Vagina (tissue), 2 donors: ENCODE measurements around the gene KIR3DL1. TPM values are rescaled to one million over a fixed set of nuclear protein-coding genes. Genes with fewer than 3 reads are reported as not detected.
"Not testable (repeated sequence)": the region's sequence is repeated elsewhere in the genome, so short reads cannot be mapped to it uniquely, and the experiment has no call there.

Experiments used
- DNase-seq, 2 donors: peaks; one replicate each; pipeline ENCODE4 v3.0.0-alpha.2; 2017; ENCODE audit errors: extremely low spot score in 2 of 2
- H3K27ac ChIP-seq: fragments of 200-600 bp; sonication (generic); one replicate; pipeline ENCODE4 v1.5.1; 2019
- H3K27me3 ChIP-seq: fragments of 200-600 bp; sonication (generic); one replicate; pipeline ENCODE4 v1.5.1; 2019
- H3K36me3 ChIP-seq, 2 donors: fragments of 200-600 bp; sonication (generic); one replicate each; pipeline ENCODE4 v1.5.1; 2017 to 2019
- H3K4me1 ChIP-seq: fragments of 200-600 bp; sonication (generic); one replicate; pipeline ENCODE4 v1.5.1; 2019
- H3K4me3 ChIP-seq, 2 donors: fragments of 200-600 bp; sonication (generic); 1 replicate in 1 of 2; 2 replicates in 1 of 2; pipeline ENCODE4 v1.5.1; 2016 to 2019
- H3K9me3 ChIP-seq: fragments of 200-600 bp; sonication (generic); one replicate; pipeline ENCODE4 v1.5.1; 2019
- CTCF ChIP-seq, 3 experiments: fragments of 450-650 bp in 2 of 3; fragments of 200-600 bp in 1 of 3; sonication (generic) in 1 of 3; IDR thresholded peaks; one replicate each; pipeline ENCODE4 v1.5.1; 2017 to 2019; ENCODE audit warnings: antibody characterized with exemption in 3 of 3, mild to moderate bottlenecking in 2 of 3, moderate library complexity in 2 of 3
- POLR2A ChIP-seq, 2 donors: fragments of 450-650 bp; IDR thresholded peaks; one replicate each; pipeline ENCODE4 v1.6.1; 2017; ENCODE audit warnings: antibody characterized with exemption in 2 of 2, mild to moderate bottlenecking in 2 of 2, moderate library complexity in 2 of 2
- POLR2AphosphoS5 ChIP-seq, 2 donors: sonication (generic); formaldehyde crosslinking; IDR thresholded peaks; one replicate each; pipeline ENCODE4 v1.9.0; 2017; ENCODE audit warnings: antibody characterized with exemption in 2 of 2, mild to moderate bottlenecking in 2 of 2, low read depth in 1 of 2; ENCODE audit not compliant: insufficient read depth in 1 of 2
- intact Hi-C: fragments of 100-400 bp; cut with DNase I; formaldehyde crosslinking; loops from one replicate; pipeline ENCODE4 v1.15.1; 2023
- total RNA-seq: library from RNA; depleted of rRNA; stranded (reverse); fragments of >200 nt; gene quantifications from one replicate; pipeline ENCODE4 v1.2.3, GENCODE V29; 2016

Gene KIR3DL1
- total RNA-seq, 1 donor from 2014 or later, result not detected

GRCh38 chr19:54850930-54851329 lies 34.7 kb downstream of the KIR3DL1 start:
- no peak overlapping the region for H3K27ac ChIP-seq
- H3K4me1 ChIP-seq, result no peaks in the 10 kb centered on the region
- no peak overlapping the region for H3K4me3 ChIP-seq
- no peaks in the 10 kb centered on the region for H3K27me3 ChIP-seq
- intact Hi-C loops, result no loop called here
- no peak for TF ChIP-seq CTCF (IDR thresholded peaks at IDR 0.05)
- no peak for TF ChIP-seq POLR2A (IDR thresholded peaks at IDR 0.05)
- TF ChIP-seq POLR2AphosphoS5 (IDR thresholded peaks at IDR 0.05; ENCODE audit: insufficient read depth in 1 of 2, low read depth in 1 of 2), result no peak
- no peaks in the 10 kb centered on the region for H3K9me3 ChIP-seq
- DNase-seq, result no peak
- no peaks in the 10 kb centered on the region for H3K36me3 ChIP-seq

DNA sequence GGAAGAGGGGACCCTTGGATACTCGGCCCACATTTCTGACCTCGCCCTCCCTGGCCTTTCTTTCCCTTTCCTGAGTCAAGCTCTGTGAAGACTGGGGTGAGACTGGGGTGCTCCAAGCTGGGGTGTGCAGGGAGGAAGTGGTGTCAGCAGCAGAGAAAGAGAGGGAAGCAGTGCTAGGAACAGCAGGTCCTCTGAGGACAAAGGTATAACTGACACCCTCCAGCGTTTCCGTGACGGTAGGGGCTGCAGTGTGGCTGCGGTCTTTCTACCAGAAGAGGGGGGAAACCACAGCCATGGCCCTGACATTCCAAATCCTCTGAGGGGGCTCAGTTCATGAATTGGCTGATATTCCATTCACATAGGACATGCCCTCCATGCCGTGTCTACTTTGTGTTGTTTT lies 35.1 kb downstream of the KIR3DL1 start:
- DNase-seq, result no peak
- H3K4me1 ChIP-seq, result no peaks in the 10 kb centered on the region
- H3K27me3 ChIP-seq, result no peaks in the 10 kb centered on the region
- H3K27ac ChIP-seq, result no peak overlapping the region
- no peaks in the 10 kb centered on the region for H3K9me3 ChIP-seq
- H3K36me3 ChIP-seq, result no peaks in the 10 kb centered on the region
- no peak overlapping the region for H3K4me3 ChIP-seq
- TF ChIP-seq CTCF (IDR thresholded peaks at IDR 0.05), result no peak
- no peak for TF ChIP-seq POLR2A (IDR thresholded peaks at IDR 0.05)
- TF ChIP-seq POLR2AphosphoS5 (IDR thresholded peaks at IDR 0.05; ENCODE audit: insufficient read depth in 1 of 2, low read depth in 1 of 2), result no peak
- intact Hi-C loops, result no loop called here

- H3K27ac ChIP-seq, intact Hi-C loops, H3K27me3 ChIP-seq, H3K36me3 ChIP-seq, H3K4me1 ChIP-seq, DNase-seq, H3K9me3 ChIP-seq, H3K4me3 ChIP-seq: not testable (repeated sequence)
These were observed 39.0 kb downstream of the KIR3DL1 start for GRCh38 chr19:54855241-54855640.

DNA sequence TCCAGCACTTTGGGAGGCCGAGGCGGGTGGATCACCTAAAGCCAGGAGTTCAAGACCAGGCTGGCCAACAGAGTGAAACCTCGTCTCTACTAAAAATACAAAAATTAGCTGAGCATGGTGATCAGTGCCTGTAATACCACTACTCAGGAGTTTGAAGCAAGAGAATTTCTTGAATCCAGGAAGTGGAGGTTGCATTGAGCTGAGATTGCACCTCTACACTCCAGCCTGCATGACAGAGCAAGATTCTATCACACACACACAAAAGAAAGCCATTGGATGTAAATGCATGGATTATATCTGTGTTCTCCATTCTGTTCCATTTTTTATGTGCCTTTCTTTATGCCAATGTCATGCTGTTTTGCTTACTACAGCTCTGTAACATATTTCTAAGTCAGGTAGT lies 42.2 kb downstream of the KIR3DL1 start:
- intact Hi-C loops, H3K36me3 ChIP-seq, H3K9me3 ChIP-seq, H3K4me3 ChIP-seq, H3K27ac ChIP-seq, DNase-seq, H3K27me3 ChIP-seq, H3K4me1 ChIP-seq: not testable (repeated sequence)

- H3K27ac ChIP-seq, intact Hi-C loops, H3K36me3 ChIP-seq, H3K27me3 ChIP-seq, H3K4me3 ChIP-seq, H3K4me1 ChIP-seq, H3K9me3 ChIP-seq, DNase-seq: not testable (repeated sequence)
These were observed 43.2 kb downstream of the KIR3DL1 start for GRCh38 chr19:54859421-54859820.

DNA sequence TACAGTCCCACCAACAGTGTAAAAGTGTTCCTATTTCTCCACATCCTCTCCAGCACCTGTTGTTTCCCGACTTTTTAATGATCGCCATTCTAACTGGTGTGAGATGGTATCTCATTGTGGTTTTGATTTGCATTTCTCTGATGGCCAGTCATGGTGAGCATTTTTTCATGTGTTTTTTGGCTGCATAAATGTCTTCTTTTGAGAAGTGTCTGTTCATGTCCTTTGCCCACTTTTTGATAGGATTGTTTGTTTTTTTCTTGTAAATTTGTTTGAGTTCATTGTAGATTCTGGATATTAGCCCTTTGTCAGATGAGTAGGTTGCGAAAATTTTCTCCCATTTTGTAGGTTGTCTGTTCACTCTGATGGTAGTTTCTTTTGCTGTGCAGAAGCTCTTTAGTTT lies 47.2 kb downstream of the KIR3DL1 start:
- DNase-seq, H3K9me3 ChIP-seq, intact Hi-C loops, H3K27ac ChIP-seq, H3K36me3 ChIP-seq, H3K27me3 ChIP-seq, H3K4me1 ChIP-seq, H3K4me3 ChIP-seq: not testable (repeated sequence)

- no peak for TF ChIP-seq CTCF (IDR thresholded peaks at IDR 0.05)
- TF ChIP-seq POLR2AphosphoS5 (IDR thresholded peaks at IDR 0.05; ENCODE audit: insufficient read depth in 1 of 2, low read depth in 1 of 2), result no peak
- intact Hi-C loops, result no loop called here
- no peaks in the 10 kb centered on the region for H3K36me3 ChIP-seq
- H3K4me3 ChIP-seq, result no peak overlapping the region
- H3K9me3 ChIP-seq, result no peaks in the 10 kb centered on the region
- no peak for DNase-seq
- no peaks in the 10 kb centered on the region for H3K27me3 ChIP-seq
- H3K4me1 ChIP-seq, result no peaks in the 10 kb centered on the region
- H3K27ac ChIP-seq, result no peak overlapping the region
These were observed 55.4 kb downstream of the KIR3DL1 start for GRCh38 chr19:54871696-54872095.
